GM23338 (cell line): ENCODE results near the gene PITPNC1. TPM values are rescaled to one million over a fixed set of nuclear protein-coding genes. Genes with fewer than 3 reads are reported as not detected.

Experiments used
- ATAC-seq: fragments of 200-7000 bp; cut with Tn5 transposase; 3 replicates; pipeline ENCODE4 v1.9.1; 2020
- DNase-seq: peaks from one replicate; pipeline ENCODE4 v3.0.0-alpha.2; 2015; ENCODE audit warnings: low spot score
- H2AFZ ChIP-seq: fragments of 200-600 bp; sonication (generic); 2 replicates; pipeline ENCODE4 v1.8.0; 2016; ENCODE audit warnings: antibody characterized with exemption, mild to moderate bottlenecking, moderate library complexity
- H3F3A ChIP-seq: fragments of 200-600 bp; sonication (generic); replicated peaks from 2 replicates; pipeline ENCODE4 v1.8.0; 2017; ENCODE audit warnings: antibody characterized with exemption, mixed run types, low read depth
- H3K27ac ChIP-seq: fragments of 200-600 bp; sonication (generic); 2 replicates; pipeline ENCODE4 v1.6.1; 2016; ENCODE audit warnings: low read depth
- H3K27me3 ChIP-seq: fragments of 200-600 bp; sonication (generic); 2 replicates; pipeline ENCODE4 v1.8.0; 2016; ENCODE audit warnings: mild to moderate bottlenecking, mixed run types, moderate library complexity; ENCODE audit not compliant: insufficient read depth
- H3K36me3 ChIP-seq: fragments of 200-600 bp; sonication (generic); 2 replicates; pipeline ENCODE4 v1.8.0; 2016; ENCODE audit warnings: mild to moderate bottlenecking; ENCODE audit not compliant: insufficient read depth
- H3K4me1 ChIP-seq: fragments of 200-600 bp; sonication (generic); 2 replicates; pipeline ENCODE4 v1.8.0; 2016; ENCODE audit warnings: mild to moderate bottlenecking, moderate library complexity; ENCODE audit not compliant: insufficient read depth
- H3K4me2 ChIP-seq: fragments of 200-600 bp; sonication (generic); 2 replicates; pipeline ENCODE4 v1.7.1; 2017; ENCODE audit warnings: mixed run types
- H3K4me3 ChIP-seq: fragments of 200-600 bp; sonication (generic); 2 replicates; pipeline ENCODE4 v1.6.1; 2016; ENCODE audit warnings: mixed run types
- H3K79me2 ChIP-seq: fragments of 200-600 bp; sonication (generic); replicated peaks from 2 replicates; pipeline ENCODE4 v1.8.0; 2017; ENCODE audit warnings: mild to moderate bottlenecking; ENCODE audit not compliant: insufficient read depth
- H3K9me2 ChIP-seq: fragments of 200-600 bp; sonication (generic); 2 replicates; pipeline ENCODE4 v1.8.0; 2017; ENCODE audit not compliant: insufficient read depth
- H4K20me1 ChIP-seq: fragments of 200-600 bp; sonication (generic); replicated peaks from 2 replicates; pipeline ENCODE4 v1.8.0; 2017; ENCODE audit warnings: mild to moderate bottlenecking; ENCODE audit not compliant: insufficient read depth
- H3K27ac Mint-ChIP-seq: 2 replicates; pipeline ENCODE4 v1.8.0; 2020; ENCODE audit warnings: inconsistent platforms, mild to moderate bottlenecking, moderate library complexity, mixed read lengths
- H3K27me3 Mint-ChIP-seq: 3 replicates; pipeline ENCODE4 v1.8.0; 2022; ENCODE audit warnings: low read depth, mild to moderate bottlenecking, moderate library complexity, mixed read lengths, inconsistent platforms; ENCODE audit not compliant: insufficient read depth, poor library complexity
- H3K36me3 Mint-ChIP-seq: 3 replicates; pipeline ENCODE4 v1.8.0; 2021; ENCODE audit warnings: low read depth, mild to moderate bottlenecking, inconsistent platforms, moderate library complexity, mixed read lengths
- H3K4me1 Mint-ChIP-seq: 3 replicates; pipeline ENCODE4 v1.8.0; 2020; ENCODE audit warnings: mild to moderate bottlenecking, inconsistent platforms, mixed read lengths
- H3K4me3 Mint-ChIP-seq: 3 replicates; pipeline ENCODE4 v1.8.0; 2021; ENCODE audit warnings: moderate library complexity, mild to moderate bottlenecking, inconsistent platforms, mixed read lengths
- H3K9me3 Mint-ChIP-seq: 3 replicates; pipeline ENCODE4 v1.8.0; 2020; ENCODE audit warnings: moderate library complexity, mild to moderate bottlenecking, inconsistent platforms, mixed read lengths
- CTCF ChIP-seq, 2 experiments: fragments of 200-600 bp in 1 of 2; sonication (generic) in 1 of 2; conservative IDR thresholded peaks; 2 replicates each; pipeline versions ENCODE4 v1.5.1 to v1.6.1; 2016 to 2017; ENCODE audit warnings: antibody characterized with exemption in 2 of 2, low read depth in 2 of 2, mild to moderate bottlenecking in 2 of 2, moderate library complexity in 1 of 2
- EZH2phosphoT487 ChIP-seq: fragments of 200-600 bp; sonication (generic); IDR thresholded peaks from one replicate; pipeline ENCODE4 v1.8.1; 2018; ENCODE audit warnings: antibody characterized with exemption; ENCODE audit not compliant: unreplicated experiment
- NANOG ChIP-seq: IDR thresholded peaks from 2 replicates; pipeline ENCODE4 v1.6.1; 2016; ENCODE audit warnings: antibody characterized with exemption, borderline replicate concordance
- POLR2AphosphoS5 ChIP-seq: IDR thresholded peaks from 2 replicates; pipeline ENCODE4 v1.6.1; 2016; ENCODE audit warnings: antibody characterized with exemption, low read depth
- STAT1 ChIP-seq: IDR thresholded peaks from one replicate; pipeline ENCODE4 v1.6.1; 2016; ENCODE audit warnings: antibody characterized with exemption; ENCODE audit not compliant: unreplicated experiment
- ZNF114 ChIP-seq: fragments of 250-450 bp; sonication (Bioruptor Pico); IDR thresholded peaks from 2 replicates; pipeline ENCODE4 v1.5.0; 2020; ENCODE audit warnings: mild to moderate bottlenecking, moderate library complexity
- ZNF462 ChIP-seq: fragments of 250-450 bp; sonication (Bioruptor Pico); IDR thresholded peaks from 2 replicates; pipeline ENCODE4 v1.5.0; 2020; ENCODE audit warnings: mild to moderate bottlenecking, moderate library complexity
- polyA plus RNA-seq: library from polyadenylated mRNA; unstranded; fragments of >200 nt; fragmentation: Nextera tagmentation; extraction: Ambion mirVana; gene quantifications from 2 replicates; pipeline ENCODE4 v1.2.1, GENCODE V29; 2016
- total RNA-seq: library from RNA; depleted of rRNA; stranded (reverse); fragments of >200 nt; shearing (Covaris generic); gene quantifications from 2 replicates; pipeline ENCODE4 v1.2.3, GENCODE V29; 2014

The PITPNC1 gene
- total and polyA plus RNA-seq, 2 experiments from 2014 or later: 23.0 to 32.6 TPM

- H3K36me3 ChIP-seq: no peaks in the 10 kb centered on the region
- peak overlapping the region; percentile 91 for H3K4me3 ChIP-seq
- peak; percentile 25 for ATAC-seq
- TF ChIP-seq STAT1 (no peak), CTCF (conservative IDR thresholded peaks at IDR 0.05; ENCODE audit: low read depth in 2 of 2) (peak; percentile 25 to 28; a peak in 1 of 4 replicates)
- peak; percentile 77 for DNase-seq
- H4K20me1 ChIP-seq: no peaks in the 10 kb centered on the region
- peak overlapping the region; percentile 83 for H3K4me3 Mint-ChIP-seq
- H3K27me3 ChIP-seq: no peaks in the 10 kb centered on the region
- H2AFZ ChIP-seq: peak overlapping the region; percentile 99
- peaks cover 15% of the 10 kb centered on the region for H3K27me3 Mint-ChIP-seq
- H3K9me3 Mint-ChIP-seq: peaks cover 9% of the 10 kb centered on the region; the same call in 2 of the 3 replicates
- H3K4me2 ChIP-seq: peak overlapping the region; percentile 95
- peaks cover 16% of the 10 kb centered on the region for H3K4me1 ChIP-seq
- H3K27ac Mint-ChIP-seq: no peak overlapping the region; the same call in 1 of the 2 replicates
- peaks cover 36% of the 10 kb centered on the region for H3K4me1 Mint-ChIP-seq
- H3K36me3 Mint-ChIP-seq: peaks cover 30% of the 10 kb centered on the region
- peaks cover 21% of the 10 kb centered on the region; the same call in 1 of the 2 replicates for H3F3A ChIP-seq
- peak overlapping the region; percentile 99 for H3K27ac ChIP-seq
- peaks cover 45% of the 10 kb centered on the region for H3K79me2 ChIP-seq
- no peaks in the 10 kb centered on the region for H3K9me2 ChIP-seq
Measured at GRCh38 chr17:67377488-67378453, 690 bp downstream of the PITPNC1 start.

GRCh38 chr17:67378454-67379250 lies 1.6 kb downstream of the PITPNC1 start:
- Histone ChIP-seq H3K9me2 (no peaks in the 10 kb centered on the region), H3K27me3 (no peaks in the 10 kb centered on the region), H3K4me1 (peaks cover 16% of the 10 kb centered on the region), H3K27ac (peak overlapping the region; percentile 85), H3K4me2 (peak overlapping the region; percentile 96), H3K4me3 (peak overlapping the region; percentile 91), H3K79me2 (peaks cover 54% of the 10 kb centered on the region), H4K20me1 (no peaks in the 10 kb centered on the region), H3F3A (peaks cover 21% of the 10 kb centered on the region; the same call in 1 of the 2 replicates), H3K36me3 (no peaks in the 10 kb centered on the region), H2AFZ (peak overlapping the region; percentile 99)
- DNase-seq (peak; percentile 90), ATAC-seq (peak; percentile 47)
- peaks cover 36% of the 10 kb centered on the region for H3K4me1 Mint-ChIP-seq
- H3K9me3 Mint-ChIP-seq: peaks cover 9% of the 10 kb centered on the region; the same call in 2 of the 3 replicates
- peak overlapping the region; percentile 54; the same call in 1 of the 2 replicates for H3K27ac Mint-ChIP-seq
- peaks cover 15% of the 10 kb centered on the region for H3K27me3 Mint-ChIP-seq
- H3K4me3 Mint-ChIP-seq: peak overlapping the region; percentile 83
- peaks cover 34% of the 10 kb centered on the region for H3K36me3 Mint-ChIP-seq
- TF ChIP-seq ZNF462 (no peak), NANOG (no peak), EZH2phosphoT487 (no peak), POLR2AphosphoS5 (peak; percentile 66), STAT1 (no peak), ZNF114 (CRISPR knock-in tag) (no peak)
